Occipital lobe (tissue), 3 donors: Measurements from ENCODE around the gene PHF1. TPM values are rescaled to one million over a fixed set of nuclear protein-coding genes. Genes with fewer than 3 reads are reported as not detected.

Experiments
- DNase-seq: peaks from one replicate; lab custom pipeline; 2025; lab: John Stamatoyannopoulos, UW
- small RNA-seq: library from RNA; depleted of rRNA; stranded (forward); fragments of <200 nt; gene quantifications from one replicate; pipeline ENCODE3, GENCODE V24; 2014
- total RNA-seq: library from RNA; depleted of rRNA; stranded (reverse); fragments of >200 nt; gene quantifications from one replicate; pipeline ENCODE4 v1.2.3, GENCODE V29; 2014

The PHF1 gene
- total RNA-seq, 1 donor from 2014 or later = 17.9 TPM

DNA sequence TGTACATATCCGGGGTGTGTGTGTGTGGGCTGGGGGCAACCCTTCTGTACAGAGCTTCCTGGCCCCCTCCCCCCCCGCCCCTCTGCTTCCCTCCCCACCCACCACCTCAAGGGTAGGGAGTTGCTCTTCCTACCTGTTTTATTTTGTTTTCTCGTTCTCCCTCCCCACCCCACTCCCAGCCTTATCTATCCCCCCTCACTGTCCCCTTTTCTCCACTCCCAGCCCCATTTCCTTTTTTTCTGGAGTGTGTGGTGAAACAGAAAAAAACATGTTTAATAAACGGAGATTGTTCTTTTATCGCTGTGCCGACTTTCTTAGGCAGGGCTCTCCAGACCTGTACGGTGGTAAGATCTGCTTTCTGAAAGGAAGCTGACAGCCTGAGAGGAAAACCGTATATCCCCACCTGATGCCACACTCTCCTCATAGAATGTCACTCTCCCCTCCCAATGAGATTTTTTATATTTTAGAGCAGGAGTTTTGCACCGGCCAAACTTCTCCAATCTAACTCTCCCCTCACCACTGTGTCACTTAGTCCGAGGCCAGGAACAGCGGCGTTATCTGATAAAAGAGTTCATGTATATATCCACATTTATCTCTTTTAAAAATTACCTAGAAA is 42.7 kb downstream of the PHF1 start:
- no peak for DNase-seq

DNA sequence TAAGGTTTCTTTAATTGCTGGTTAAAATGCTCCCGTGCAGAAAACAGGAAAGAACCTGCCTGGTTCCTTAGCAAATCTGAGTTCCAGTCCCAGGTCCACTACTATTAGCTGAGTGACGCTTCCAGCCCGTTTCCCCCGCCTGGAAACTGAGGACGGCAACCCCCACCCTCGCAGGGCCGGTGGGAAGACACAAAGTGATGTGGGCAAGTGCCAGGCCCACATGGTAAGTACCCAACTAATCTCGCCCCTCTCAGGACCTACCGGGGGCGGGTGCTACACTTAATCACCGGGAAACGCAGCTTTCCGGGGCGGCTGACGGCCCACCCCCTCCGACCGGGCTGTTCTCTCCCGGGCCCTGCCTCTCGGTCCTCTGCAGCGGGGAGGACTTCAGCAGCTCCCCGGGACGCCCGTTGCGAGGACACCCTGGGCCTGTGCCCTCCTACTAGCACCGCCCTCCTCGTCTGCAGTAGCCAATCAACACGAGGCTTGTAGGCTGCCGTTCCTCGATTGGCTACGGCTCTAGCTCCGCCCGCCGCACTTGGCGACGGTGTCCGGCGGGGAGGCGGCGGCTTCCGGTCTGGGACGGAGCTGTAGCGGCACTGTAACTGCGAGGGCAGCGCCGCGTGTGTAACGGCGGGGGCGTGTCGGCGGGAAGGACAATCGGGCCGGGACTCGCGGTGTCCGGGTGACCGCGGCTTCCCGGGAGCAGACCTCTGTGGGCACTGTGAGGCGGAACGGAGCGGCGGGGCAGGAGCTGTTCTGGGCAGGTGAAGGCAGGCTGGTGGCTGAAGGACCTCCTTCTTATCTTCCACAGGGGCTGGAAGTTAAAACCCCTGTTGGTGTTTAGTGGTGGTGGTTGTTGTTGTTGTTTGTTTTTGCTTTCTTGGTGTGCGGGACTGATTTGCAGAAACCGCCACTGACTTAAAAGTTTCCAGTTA is 43.5 kb downstream of the PHF1 start, which contains the start of gene ZBTB9:
TSS of gene ZBTB9 (plus strand) at position 568 of the 938 bp plus-strand sequence. CDS start 525 bp downstream, outside the sequence.
- DNase-seq = peak; percentile 95

DNA sequence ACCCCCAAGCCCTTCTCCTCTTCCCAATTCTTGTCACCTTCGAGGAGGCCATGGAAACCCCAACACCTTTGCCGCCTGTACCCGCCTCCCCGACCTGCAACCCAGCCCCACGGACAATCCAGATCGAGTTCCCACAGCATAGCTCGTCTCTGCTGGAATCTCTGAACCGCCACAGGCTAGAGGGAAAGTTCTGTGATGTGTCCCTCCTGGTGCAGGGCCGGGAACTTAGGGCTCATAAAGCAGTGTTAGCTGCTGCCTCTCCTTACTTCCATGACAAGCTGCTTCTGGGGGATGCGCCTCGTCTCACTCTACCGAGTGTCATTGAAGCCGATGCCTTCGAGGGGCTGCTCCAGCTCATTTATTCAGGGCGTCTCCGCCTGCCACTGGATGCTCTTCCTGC is 44.2 kb downstream of the PHF1 start:
- DNase-seq = no peak

DNA sequence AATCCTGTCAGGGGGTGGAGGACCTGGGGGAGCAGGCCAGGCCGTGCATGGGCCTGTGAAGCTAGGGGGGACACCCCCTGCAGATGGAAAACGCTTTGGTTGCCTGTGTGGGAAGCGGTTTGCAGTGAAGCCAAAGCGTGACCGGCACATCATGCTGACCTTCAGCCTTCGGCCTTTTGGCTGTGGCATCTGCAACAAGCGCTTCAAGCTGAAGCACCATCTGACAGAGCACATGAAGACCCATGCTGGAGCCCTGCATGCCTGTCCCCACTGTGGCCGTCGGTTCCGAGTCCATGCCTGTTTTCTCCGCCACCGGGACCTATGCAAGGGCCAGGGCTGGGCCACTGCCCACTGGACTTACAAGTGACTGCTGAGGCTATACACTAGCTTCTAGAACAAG is 45.3 kb downstream of the PHF1 start:
- no peak for DNase-seq

DNA sequence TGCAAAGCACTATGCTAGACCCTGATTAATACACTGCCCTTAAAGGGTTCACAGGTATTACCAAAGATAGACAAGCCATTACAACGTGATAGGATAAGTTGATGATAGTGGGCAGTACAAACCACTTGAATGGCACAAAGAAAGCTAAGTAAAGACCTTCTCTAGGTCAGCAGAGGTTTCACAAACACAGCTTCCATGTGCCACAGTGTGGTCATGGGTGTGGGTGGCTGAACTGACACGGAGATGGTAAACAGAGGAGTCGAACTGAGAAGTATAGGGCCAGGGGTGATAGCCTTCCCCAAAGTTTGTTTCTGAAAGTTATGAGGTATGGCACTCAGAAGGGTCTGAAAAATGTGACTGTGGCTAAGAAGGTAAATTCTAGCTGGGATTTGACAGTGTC is 47.9 kb downstream of the PHF1 start:
- DNase-seq = no peak

DNA sequence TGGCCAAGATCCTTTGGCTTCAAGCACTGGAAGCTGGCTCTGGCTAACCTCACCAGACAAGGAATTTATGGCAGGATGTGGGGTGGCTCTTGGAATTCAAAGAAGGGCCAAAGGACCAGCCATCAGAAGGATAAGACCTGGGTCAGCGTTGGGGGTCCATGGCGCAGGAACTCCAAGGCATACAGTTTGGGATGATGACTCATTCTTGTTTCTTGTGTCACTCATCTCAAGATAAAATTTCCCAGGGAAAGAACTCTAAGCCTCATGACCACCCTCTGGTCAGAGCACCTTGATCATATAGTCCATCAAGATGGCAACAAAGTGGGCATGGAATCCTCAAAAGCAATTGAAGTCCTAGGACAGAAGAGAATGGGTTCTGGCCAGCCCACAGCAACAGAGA is 48.4 kb downstream of the PHF1 start:
- no peak for DNase-seq

Small RNA genes within 50 kb of the gene (small RNA-seq; reads per million reads assigned to genes)
- gene RPL35AP4 = not detected
- not detected for gene ZBTB9

Other genes starting within 250 kb of the PHF1 start
- gene COL11A2, start 218.5 kb upstream of the PHF1 start, total RNA-seq = 0.94 TPM
- 22.6 TPM for gene RXRB, start 210.3 kb upstream of the PHF1 start, total RNA-seq
- gene SLC39A7, start 210.1 kb upstream of the PHF1 start, total RNA-seq = 34.8 TPM
- 4.5 TPM for gene HSD17B8, start 206.4 kb upstream of the PHF1 start, total RNA-seq
- gene RING1, start 202.5 kb upstream of the PHF1 start, total RNA-seq = 20.6 TPM
- gene VPS52, start 139.1 kb upstream of the PHF1 start, total RNA-seq = 35.1 TPM
- 3,778 TPM for gene RPS18, start 138.9 kb upstream of the PHF1 start, total RNA-seq
- 12.5 TPM for gene B3GALT4, start 133.9 kb upstream of the PHF1 start, total RNA-seq
- 42.6 TPM for gene WDR46, start 121.8 kb upstream of the PHF1 start, total RNA-seq
- 27.0 TPM for gene PFDN6, start 121.4 kb upstream of the PHF1 start, total RNA-seq
- 13.7 TPM for gene RGL2, start 112.1 kb upstream of the PHF1 start, total RNA-seq
- gene TAPBP, start 96.9 kb upstream of the PHF1 start, total RNA-seq = 10.5 TPM
- 28.4 TPM for gene ZBTB22, start 93.3 kb upstream of the PHF1 start, total RNA-seq
- gene DAXX, start 88.1 kb upstream of the PHF1 start, total RNA-seq = 30.1 TPM
- gene KIFC1, start 19.2 kb upstream of the PHF1 start, total RNA-seq = 3.6 TPM
- 59.1 TPM for gene CUTA, start 7.1 kb downstream of the PHF1 start, total RNA-seq
- gene SYNGAP1, start 9.1 kb downstream of the PHF1 start, total RNA-seq = 21.5 TPM
- 9.2 TPM for gene ZBTB9, start 43.6 kb downstream of the PHF1 start, total RNA-seq
- 3.7 TPM for gene BAK1, start 169.3 kb downstream of the PHF1 start, total RNA-seq
- gene ITPR3, start 210.3 kb downstream of the PHF1 start, total RNA-seq = 0.78 TPM